HG03159 (cell line): Measurements from ENCODE around the gene PLCL1.

Experiments used
- ATAC-seq: cut with Tn5 transposase; IDR thresholded peaks from one replicate; pipeline ENCODE4 v1.9.1; 2021; ENCODE audit warnings: mild to moderate bottlenecking, moderate library complexity; ENCODE audit not compliant: unreplicated experiment

PLCL1 gene

DNA sequence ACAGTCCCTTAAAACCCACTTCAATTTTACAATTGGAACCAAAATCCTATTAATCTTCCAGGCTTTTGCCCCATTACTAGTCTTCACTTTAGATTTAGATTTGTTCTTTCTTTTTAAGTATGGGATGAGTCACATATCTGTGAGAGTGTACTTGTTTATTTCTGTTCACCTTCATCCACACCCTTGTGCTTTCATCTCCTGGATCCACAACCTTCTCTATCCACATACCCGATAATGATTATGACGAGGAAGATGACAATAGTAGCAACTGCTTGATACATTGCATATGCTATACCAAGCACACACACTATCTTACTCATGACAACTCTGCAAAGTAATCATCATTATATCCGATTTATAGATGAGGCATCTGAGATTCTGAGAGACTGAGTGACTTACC is 297.3 kb downstream of the PLCL1 start:
- no peak for ATAC-seq

DNA sequence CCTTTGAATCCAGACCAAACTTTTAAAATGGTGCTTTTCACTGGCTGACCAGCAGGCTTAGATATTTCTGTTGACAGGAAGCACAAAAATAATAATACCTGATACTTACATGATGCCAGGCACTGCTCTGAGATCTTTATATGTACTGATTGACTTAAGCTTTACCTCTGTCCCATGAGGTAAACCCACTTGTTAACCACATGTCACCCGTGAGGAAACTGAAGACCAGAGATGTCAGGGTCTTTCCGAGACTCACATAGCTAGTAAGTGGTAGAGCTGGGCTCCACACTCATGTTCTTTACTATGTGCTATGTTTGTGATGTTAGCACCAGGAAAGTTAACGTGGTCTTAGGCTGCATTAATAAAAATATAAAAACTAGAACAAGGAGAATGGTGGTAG is 297.7 kb downstream of the PLCL1 start:
- no peak for ATAC-seq

DNA sequence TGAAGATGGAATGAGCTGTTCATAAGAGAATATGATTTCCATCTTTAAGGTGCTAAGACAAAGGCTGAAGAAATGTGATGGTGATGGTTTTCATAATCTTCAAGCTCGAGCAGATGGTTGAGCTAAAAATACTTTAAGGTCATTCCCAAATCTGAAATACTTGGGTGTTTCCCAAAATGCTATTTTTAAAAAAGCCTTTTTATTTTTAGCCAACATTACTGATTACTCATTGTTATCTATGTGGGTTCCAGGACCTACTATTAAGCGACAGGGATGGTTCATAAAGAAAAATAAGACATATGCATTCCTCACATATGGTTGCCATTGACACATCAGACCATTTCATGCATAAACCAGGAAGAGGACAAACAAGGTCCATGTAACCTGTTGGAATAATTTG is 298.5 kb downstream of the PLCL1 start:
- no peak for ATAC-seq

DNA sequence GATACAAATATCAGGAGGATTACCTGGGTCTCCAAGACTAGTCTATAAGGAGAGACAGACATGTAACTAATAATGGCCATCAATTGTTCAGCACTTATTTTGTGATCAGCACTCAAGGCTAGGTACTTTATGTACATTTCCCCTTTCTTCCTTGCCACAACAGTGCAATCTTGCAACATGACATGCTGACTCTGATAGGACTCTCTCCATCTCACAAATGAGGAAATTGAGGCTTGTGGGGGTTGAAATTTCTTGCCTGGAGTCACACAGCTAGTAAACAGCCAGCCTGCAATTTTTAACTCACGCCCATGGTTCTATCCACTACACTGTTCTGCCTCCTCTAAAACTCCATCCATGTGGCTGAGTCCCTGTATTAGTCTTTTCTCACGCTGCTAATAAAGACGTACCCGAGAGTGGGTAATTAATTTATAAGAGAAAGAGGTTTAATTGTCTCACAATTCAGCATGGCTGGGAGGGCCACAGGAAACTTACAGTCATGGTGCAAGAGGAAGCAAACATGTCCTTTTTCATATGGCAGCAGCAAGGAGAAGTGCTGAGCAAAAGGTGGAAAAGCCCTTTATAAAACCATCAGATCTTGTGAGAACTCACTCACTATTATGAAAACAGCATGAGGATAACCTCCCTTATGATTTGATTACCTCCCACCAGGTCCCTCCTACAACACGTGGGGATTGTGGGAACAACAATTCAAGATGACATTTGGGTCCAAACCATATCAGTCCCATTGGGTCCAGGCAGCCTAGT is 302.4 kb downstream of the PLCL1 start:
- ATAC-seq: no peak

DNA sequence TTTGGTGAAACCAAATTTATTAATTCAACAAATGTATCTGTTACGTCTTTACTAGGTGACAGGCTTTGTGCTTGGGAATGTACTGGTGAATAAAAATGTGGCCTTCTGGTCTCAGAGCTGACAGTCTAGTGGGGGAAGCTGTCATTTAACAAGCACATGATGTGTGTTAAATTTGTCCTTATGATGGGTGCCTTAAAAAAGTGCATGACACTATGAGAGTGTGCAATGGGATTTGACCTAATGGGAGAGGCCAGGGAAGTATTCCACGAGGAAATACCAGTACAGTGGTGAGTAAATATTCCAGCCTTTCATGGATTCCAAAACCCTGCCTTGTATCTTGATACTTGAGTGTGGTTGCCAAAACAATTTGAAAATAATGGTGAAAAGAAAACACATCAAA is 308.9 kb downstream of the PLCL1 start:
- no peak for ATAC-seq

DNA sequence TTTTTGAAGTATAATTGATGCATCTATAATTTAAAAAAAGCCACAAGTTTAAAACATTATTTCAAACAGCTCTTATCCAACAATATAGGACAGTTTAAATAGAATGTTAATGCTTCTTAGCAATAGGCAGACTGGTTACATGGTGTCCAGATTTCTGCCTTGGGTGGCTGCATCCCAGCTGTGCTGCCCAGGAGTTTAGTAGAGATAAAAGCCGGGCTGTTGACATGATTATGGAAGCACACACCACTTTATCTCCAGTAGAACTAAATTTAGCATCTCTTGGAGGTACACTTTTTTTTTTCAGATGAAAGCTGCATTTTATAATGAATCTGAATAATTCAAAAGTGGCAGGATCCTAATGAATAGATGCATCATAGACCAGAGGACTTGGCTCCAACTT is 309.7 kb downstream of the PLCL1 start:
- ATAC-seq: no peak

DNA sequence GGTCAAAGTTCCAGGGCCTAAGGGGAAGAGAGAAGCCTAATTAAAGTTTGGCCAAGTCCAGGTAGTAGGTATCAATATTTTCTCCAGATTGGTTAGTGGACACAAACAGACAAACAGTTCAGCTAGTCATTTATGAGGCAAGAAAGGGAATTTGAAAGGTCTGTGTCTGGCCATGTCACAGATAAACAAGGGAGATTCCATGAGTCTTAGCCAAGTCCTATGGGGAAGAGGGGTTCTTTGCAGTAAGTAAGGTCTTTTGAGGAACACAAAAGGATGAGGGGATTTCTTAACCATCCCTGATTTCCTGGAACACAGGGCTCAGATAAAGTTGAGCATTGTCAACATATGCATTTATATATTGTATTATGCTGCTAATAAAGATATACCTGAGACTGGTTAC is 310.8 kb downstream of the PLCL1 start:
- ATAC-seq: no peak

DNA sequence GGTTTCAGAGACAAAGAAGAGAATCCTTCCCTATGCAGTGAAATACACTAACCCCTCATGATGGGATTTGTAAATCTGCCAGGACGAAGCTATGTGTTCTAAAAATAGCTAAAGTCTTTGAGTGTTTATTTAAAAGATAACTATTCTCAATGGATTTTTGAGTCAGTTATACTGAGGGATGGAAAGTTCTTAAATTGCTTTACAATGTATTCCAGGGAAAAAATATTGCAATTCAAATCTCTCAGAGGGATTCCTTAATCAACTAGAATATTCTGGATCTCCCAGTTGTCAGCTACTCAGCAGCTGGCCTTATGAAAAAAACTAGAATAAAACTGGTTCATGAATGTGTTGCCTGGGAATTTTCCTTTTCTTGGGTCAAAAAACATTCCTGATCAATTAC is 312.4 kb downstream of the PLCL1 start:
- ATAC-seq: no peak

DNA sequence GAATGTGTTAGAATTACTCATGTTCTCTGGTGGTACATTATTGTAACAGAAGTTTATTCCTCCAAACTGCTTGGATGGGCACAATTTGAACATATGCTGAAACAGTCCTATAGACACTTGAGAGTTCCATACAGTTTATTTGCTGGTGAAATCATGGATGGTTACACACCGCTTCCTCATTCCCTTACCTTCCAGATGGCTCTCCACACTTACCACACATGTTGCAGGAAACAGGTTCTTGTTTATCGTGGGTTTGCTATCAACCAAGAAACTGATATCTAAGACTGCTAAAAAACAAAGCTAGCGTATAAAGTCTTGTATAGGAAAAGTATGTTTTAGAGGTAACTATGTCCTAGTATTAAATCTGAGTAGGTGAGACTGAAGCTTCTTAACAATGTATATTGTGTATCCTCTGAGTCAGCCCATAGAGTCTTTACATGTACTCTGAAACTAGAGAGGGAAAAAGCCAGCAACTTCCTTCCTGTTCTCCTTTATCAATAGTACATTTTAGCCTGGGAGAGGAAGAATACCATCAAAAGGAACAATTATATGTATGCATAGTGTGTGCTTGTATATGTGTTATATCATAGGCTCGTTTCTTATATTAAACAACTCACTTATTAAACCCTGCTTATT is 313.1 kb downstream of the PLCL1 start:
- no peak for ATAC-seq

DNA sequence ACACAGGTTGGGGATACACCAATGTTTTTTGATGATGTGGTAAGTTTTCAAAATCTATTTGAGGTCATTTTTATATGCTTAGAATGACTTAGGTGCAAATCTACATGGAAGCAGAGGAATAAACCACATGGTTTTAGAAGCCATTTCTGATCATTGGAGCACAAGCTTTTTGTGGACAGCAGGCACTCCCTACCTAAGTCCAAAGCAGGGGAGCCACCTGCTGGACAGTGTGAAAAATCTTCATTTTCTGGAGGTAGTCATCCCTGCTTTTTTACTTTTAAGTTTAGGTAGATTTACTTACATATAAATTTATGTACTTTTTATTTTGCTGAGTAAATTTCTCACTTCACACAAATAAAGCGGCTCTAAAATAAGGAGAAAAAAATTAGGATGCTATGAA is 323.2 kb downstream of the PLCL1 start:
- ATAC-seq: peak; percentile 73

DNA sequence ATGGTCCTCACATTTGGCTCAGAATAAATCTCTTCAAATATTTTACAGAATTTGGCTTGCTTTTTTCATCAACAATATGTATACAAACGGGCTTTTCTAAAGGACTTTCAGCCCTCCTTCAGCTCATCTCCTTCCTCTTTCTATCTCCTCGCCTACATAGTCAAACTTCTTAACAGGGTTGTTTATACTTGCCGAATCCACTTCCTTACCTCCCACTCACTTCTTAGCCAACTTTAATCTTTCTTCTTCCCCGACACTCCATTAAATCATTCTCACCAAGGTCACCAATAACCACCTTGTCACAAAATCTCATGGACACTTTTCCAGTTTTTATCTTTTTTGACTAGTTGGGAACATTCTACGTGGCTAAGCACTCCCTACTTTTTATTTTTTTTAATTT is 325.2 kb downstream of the PLCL1 start:
- no peak for ATAC-seq

DNA sequence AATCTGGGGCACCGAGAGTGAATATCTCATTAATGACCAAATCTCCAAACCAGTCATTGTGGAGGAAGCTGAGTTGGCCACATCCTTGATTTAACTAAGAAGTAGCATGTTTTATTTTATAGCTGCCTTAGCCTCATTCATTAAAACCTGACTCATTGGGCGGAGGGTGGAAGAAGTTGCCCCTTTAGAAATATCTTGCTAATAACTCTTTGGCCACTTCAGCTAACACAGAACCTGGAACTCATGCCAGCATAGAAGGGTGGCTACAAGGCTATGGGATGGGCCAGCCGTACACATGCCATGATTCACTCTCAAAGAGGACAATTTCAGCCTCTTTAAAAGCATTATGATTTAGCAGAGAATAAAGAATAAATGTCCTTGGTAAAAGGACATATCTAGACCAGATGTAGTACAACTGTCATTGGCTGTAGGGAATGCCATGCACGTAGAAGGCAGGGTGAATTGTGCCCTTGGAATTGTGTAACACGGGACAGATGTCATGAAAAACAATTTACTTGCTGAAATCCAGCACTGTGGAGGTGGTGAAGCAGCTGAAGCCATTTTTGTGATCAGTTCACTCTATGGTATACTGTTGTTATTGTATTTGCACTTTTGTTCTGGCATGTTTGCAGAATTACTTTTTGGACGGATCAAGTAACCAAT is 330.0 kb downstream of the PLCL1 start:
- no peak for ATAC-seq

DNA sequence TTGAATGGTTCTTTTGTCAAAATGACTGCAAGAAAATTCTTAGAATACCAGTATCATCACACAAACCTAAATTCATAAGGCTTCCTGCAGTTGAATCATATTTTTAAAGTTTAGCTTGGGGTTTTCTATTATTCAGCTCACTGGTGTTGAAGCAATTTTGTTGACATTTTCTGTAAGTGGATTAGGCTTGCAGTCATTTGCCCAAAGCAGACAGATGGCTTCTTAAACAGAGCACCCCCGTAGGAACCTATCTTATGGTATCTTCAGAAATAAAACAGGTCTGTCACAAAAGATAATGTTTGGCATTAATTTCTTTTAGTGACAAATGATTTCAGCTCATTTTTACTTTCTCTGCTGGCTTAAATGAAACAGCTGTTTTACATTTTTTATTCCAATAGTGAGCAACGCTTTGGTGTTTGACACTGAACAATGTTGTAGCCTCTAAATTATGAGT is 331.1 kb downstream of the PLCL1 start:
- ATAC-seq: no peak

DNA sequence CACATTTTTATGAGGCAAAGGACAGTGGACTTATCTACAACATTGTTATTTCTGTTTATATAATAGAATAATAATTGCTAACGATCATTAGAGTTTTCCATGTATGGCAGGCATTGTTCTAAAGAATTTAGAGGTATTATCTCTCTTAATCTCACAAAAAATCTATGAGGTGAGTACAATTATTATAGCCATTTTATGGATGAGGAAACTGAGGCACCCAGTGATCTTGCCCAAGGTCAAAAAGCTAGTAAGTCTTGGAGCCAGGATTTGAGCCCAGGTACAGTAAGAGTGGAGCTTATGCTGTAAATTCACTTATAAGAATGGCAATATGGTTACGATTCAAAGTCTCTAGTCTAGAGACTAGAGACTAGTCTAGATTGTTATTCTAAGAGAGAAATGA is 331.7 kb downstream of the PLCL1 start:
- ATAC-seq: no peak

DNA sequence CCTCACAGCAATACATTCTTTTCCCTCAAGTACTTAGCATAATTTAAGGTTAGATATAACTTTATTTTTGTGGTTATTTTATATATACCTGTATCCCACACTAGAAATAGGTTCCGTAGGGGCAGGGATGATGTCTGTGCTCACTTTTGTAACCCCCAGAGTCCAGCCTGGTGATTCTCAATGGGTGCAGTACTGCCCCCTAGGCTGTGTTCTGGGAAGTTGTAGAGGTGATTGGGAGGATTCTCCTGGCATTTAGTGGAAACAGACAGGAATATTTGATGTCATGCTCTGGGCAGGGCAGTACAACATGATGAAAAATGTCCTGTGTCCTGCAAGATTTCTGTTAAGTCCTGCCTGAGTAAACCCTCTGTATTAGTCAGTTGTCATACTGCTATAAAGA is 333.3 kb downstream of the PLCL1 start:
- no peak for ATAC-seq

DNA sequence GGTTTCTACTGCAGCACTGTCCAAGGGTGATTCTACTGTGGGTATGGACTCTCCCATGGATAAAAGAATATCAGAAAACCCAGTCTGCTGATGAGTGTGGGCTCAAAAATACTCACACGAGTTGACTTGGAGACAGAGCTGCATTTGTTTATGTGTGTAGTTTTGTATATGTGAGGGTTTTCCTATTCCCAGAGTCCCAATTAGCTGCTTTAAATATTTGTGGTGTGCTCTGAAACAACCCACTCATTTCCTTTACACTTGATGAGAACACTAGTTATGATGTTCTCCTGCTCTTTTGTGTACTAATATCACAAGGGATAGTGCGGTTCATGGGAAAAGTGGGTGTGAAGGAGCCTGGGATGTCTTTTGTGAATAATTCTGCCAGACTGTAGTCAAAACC is 337.3 kb downstream of the PLCL1 start:
- ATAC-seq: no peak

DNA sequence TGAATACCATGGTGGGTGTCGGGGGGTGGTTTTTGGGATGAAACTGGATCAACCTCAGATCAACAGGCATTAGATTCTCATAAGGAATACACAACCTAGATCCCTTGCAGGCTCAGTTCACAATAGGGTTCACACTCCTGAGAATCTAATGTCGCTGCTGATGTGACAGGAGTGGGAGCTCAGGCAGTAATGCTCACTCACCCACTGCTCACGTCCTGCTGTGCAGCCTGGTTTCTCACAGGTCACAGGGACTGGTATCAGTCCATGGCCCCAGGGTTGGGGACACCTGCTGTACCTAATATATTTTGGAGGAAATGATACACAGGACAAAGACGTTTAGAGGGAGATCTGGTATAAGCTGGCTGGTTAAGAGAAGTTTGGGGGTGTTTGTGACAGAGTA is 338.8 kb downstream of the PLCL1 start:
- no peak for ATAC-seq

DNA sequence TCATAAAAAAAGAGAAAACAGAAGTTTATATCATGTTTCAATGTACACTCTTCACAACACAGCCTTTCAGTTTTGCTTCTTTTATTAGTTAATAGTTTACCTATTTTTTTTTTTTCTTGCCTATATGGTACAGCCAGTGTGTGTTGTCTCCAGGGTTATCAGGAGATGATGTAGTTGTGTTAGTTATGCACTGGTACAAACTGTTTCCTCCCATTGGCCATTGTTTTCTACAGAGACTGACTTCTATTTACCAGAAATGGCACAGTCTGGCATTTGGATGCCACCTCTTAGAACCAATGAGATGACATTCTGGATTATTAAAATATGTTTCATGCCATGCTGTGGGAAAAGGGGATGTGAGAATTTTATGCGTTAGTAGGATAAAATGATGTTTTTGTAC is 339.4 kb downstream of the PLCL1 start:
- no peak for ATAC-seq

DNA sequence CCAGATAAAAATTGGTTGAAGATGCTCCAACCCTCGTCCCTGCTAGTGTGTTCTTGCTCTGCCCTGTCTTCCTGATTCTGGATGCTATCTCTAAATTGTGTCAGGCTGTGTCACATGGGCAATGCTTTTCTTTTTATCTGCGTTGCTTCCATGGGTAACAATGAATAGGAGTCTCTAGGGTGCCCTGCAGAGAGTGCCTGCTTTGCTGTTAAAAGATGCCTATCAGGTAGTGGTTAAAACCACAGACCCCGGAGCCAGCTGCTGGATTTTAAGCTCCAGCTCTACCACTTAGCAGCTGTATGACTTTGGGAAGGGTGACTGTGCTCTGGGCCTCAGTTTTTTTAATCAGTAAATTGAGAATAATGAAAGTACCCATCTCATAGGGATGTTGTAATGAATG is 340.3 kb downstream of the PLCL1 start:
- no peak for ATAC-seq

DNA sequence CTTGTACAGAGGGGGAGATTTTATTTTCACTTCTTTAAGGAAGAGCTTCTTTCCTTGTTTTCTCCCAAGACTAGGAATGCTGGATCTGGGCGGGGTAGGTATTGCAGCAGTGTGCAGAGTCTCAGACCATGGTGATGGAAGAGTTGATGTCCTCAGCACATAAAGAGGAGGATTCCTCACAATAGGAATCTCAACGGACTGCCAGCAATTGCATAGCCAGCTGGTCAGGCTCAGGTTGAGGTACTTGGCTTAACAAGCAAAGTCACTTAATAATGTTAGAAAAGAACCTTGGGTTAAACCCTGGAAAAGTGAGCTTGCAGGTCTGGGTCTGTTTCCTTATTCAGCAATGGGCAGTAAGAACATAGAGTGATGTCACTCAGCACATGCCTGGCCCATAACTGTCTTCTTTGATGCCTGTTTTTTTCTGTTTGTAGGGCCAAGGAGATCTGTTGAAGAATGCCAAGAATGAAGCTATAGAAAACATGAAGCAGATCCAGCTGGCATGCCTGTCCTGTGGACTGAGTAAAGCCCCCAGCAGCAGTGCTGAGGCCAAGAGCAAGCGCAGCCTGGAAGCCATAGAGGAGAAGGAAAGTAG is 342.1 kb downstream of the PLCL1 start:
- ATAC-seq: no peak

DNA sequence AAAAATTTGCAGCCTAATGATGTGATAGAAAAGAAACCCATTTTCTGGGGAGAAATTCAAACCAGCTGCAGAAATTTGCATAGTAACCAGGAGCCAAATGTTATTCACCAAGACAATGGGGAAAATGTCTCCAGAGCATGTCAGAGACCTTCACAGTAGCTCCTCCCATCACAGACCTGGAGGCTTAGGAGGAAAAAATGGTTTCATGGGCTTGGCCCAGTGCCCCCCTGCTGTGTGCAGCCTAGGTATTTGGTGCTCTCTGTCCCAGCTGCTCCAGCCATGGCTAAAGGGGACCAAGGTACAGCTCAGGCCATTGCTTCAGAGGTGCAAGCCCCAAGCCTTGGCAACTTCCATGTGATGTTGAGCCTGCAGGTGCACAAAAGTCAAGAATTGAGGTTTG is 352.9 kb downstream of the PLCL1 start:
- no peak for ATAC-seq

DNA sequence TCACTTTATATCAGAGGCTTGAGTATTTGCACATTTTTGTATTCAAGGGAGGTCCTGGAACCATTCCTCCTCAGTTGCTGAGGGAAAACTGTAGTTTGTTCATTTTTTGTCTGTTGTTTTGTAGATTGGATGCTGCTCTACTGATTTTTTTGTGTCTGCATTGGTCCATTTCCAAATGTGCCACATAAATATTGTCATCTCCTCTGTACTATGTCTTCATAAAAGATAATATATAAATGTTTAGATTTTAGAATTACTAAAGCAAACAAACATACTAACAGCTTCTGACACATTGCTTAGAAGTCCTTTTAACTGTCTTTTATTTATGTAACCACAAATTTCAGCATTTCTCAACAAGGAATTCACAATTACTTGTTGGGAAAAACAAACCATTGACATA is 356.8 kb downstream of the PLCL1 start:
- no peak for ATAC-seq
